HepG2 (cell line): ENCODE data around the gene SND1. TPM values are rescaled to one million over a fixed set of nuclear protein-coding genes. Genes with fewer than 3 reads are reported as not detected.

ENCODE experiments used
- ATF5 ChIP-seq: sonication (generic); formaldehyde crosslinking; IDR thresholded peaks from 2 replicates; pipeline ENCODE4 v1.4.0; 2020; ENCODE audit warnings: mild to moderate bottlenecking, low read depth, missing genetic modification reagents
- CENPT ChIP-seq: sonication (generic); formaldehyde crosslinking; IDR thresholded peaks from 2 replicates; pipeline ENCODE4 v1.8.0; 2022; ENCODE audit warnings: low read depth, mild to moderate bottlenecking, moderate library complexity, missing genetic modification reagents
- CENPX ChIP-seq: sonication (generic); formaldehyde crosslinking; IDR thresholded peaks from 2 replicates; pipeline ENCODE4 v1.9.0; 2021; ENCODE audit warnings: mild to moderate bottlenecking, missing genetic modification reagents, moderate library complexity
- GATAD1 ChIP-seq: IDR thresholded peaks from 2 replicates; pipeline ENCODE4 v1.6.1; 2016; ENCODE audit warnings: missing genetic modification reagents, missing compliant biosample characterization
- MTERF4 ChIP-seq: sonication (generic); formaldehyde crosslinking; IDR thresholded peaks from 2 replicates; pipeline ENCODE4 v1.8.0; 2023; ENCODE audit warnings: mild to moderate bottlenecking, missing genetic modification reagents
- NR2F1 ChIP-seq, 2 experiments: fragments of 450-650 bp in 1 of 2; formaldehyde crosslinking in 1 of 2; IDR thresholded peaks; 2 replicates each; pipeline versions ENCODE4 v1.5.0 to v1.6.1; 2016 to 2020; ENCODE audit warnings: mild to moderate bottlenecking in 1 of 2, missing compliant biosample characterization in 1 of 2, missing genetic modification reagents in 1 of 2, moderate library complexity in 1 of 2
- PREB ChIP-seq: sonication (generic); formaldehyde crosslinking; IDR thresholded peaks from 2 replicates; pipeline ENCODE4 v1.4.0; 2020; ENCODE audit warnings: missing genetic modification reagents
- RARA ChIP-seq: IDR thresholded peaks from 2 replicates; pipeline ENCODE4 v1.6.1; 2016; ENCODE audit warnings: missing genetic modification reagents, missing compliant biosample characterization
- RBAK ChIP-seq: sonication (generic); formaldehyde crosslinking; IDR thresholded peaks from 2 replicates; pipeline ENCODE4 v1.5.1; 2020; ENCODE audit warnings: mild to moderate bottlenecking, missing genetic modification reagents
- SUZ12 ChIP-seq: fragments of 150-350 bp; IDR thresholded peaks from 2 replicates; pipeline ENCODE4 v1.6.1; 2014; ENCODE audit warnings: low read depth, low read length
- TBP ChIP-seq: sonication (generic); formaldehyde crosslinking; IDR thresholded peaks from 2 replicates; pipeline ENCODE4 v1.5.0; 2020; ENCODE audit warnings: missing genetic modification reagents
- TFE3 ChIP-seq: IDR thresholded peaks from 2 replicates; pipeline ENCODE4 v1.6.1; 2016
- ZFP36L2 ChIP-seq: sonication (generic); formaldehyde crosslinking; IDR thresholded peaks from 2 replicates; pipeline ENCODE4 v1.4.0; 2020; ENCODE audit warnings: missing genetic modification reagents
- ZNF180 ChIP-seq: sonication (generic); formaldehyde crosslinking; IDR thresholded peaks from 2 replicates; pipeline ENCODE4 v1.4.0; 2020; ENCODE audit warnings: low read depth, missing genetic modification reagents, borderline replicate concordance
- ZNF235 ChIP-seq: sonication (generic); formaldehyde crosslinking; IDR thresholded peaks from 2 replicates; pipeline ENCODE4 v1.8.1; 2023; ENCODE audit warnings: mild to moderate bottlenecking, missing genetic modification reagents, borderline replicate concordance
- ZNF607 ChIP-seq: sonication (generic); formaldehyde crosslinking; IDR thresholded peaks from 2 replicates; pipeline ENCODE4 v1.5.1; 2020; ENCODE audit warnings: missing genetic modification reagents, mild to moderate bottlenecking, borderline replicate concordance
- ZSCAN22 ChIP-seq: sonication (generic); formaldehyde crosslinking; IDR thresholded peaks from 2 replicates; pipeline ENCODE4 v1.4.0; 2020; ENCODE audit warnings: mild to moderate bottlenecking, missing genetic modification reagents
- polyA plus RNA-seq, 8 experiments: library from polyadenylated mRNA; depleted of rRNA in 3 of 8; stranded (reverse) in 7 of 8; unstranded in 1 of 8; fragments of >200 nt; fragmentation: Illumina TruSeq in 4 of 8; extraction: Trizol in 4 of 8; gene quantifications; 2 replicates each; pipeline versions ENCODE4 v1.2.1 to v1.2.3, GENCODE V29; 2011 to 2016; ENCODE audit warnings: low read depth in 4 of 8, missing spikeins in 1 of 8, mixed read lengths in 1 of 8; ENCODE audit not compliant: insufficient read depth in 1 of 8
- total RNA-seq, 5 experiments: library from RNA; depleted of rRNA; stranded (reverse); fragments of >200 nt; fragmentation: Illumina TruSeq; extraction: Trizol; gene quantifications; 2 replicates each; pipeline ENCODE4 v1.2.3, GENCODE V29; 2016; ENCODE audit warnings: low read depth in 1 of 5
- TF ChIP-seq, protein P1 (sequence below): sonication (generic); formaldehyde crosslinking; IDR thresholded peaks from 2 replicates; pipeline ENCODE4 v1.5.0; 2020; ENCODE audit warnings: mild to moderate bottlenecking, missing genetic modification reagents
- TF ChIP-seq, protein P2 (sequence below): sonication (generic); formaldehyde crosslinking; IDR thresholded peaks from 2 replicates; pipeline ENCODE4 v1.5.1; 2020; ENCODE audit warnings: mild to moderate bottlenecking, moderate library complexity, missing genetic modification reagents
- TF ChIP-seq, protein P3 (sequence below): IDR thresholded peaks from 2 replicates; pipeline ENCODE4 v1.6.1; 2012; ENCODE audit warnings: inconsistent platforms

SND1 gene
- total and polyA plus RNA-seq, 2 of the 13 experiments (the other 11 are each of a cell fraction or from before 2014, with no cell fraction given) = 110 to 182 TPM

DNA sequence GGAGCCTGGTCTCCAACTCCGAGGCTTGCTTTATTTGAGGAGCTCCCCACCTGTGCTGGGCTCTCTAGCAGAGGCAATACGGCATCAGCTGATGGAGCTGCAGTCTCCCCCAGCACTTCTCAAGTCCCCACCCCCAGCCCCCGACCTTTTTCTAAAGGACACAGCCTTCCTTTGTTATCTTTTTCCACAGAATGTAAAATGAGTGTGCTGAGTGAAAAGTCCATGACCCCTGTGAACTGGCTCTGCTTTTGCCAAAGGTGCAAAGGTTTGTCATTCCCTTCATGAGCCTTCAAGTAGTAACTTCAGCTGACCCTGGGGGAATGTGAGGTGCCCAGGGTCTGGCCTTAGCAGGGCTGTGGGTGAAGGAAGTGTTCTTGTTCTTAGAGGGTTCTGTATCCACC is 353.8 kb downstream of the SND1 start (continued):
- TF ChIP-seq MTERF4 (CRISPR knock-in tag) (no peak), ATF5 (no peak), ZSCAN22 (CRISPR knock-in tag) (no peak), NR2F1 (CRISPR knock-in tag; IDR thresholded peaks at IDR 0.05) (peak; percentile 81 to 93), GATAD1 (CRISPR knock-in tag) (no peak), PREB (CRISPR knock-in tag) (no peak), ZNF180 (CRISPR knock-in tag) (no peak), ZFP36L2 (no peak), TFE3 (0 out of 2 replicates have a peak, but pooled peaks have one; percentile 20), CENPT (CRISPR knock-in tag) (no peak), RARA (CRISPR knock-in tag) (peak; percentile 80), TBP (no peak), CENPX (no peak), ZNF607 (CRISPR knock-in tag) (no peak), SUZ12 (no peak), ZNF235 (no peak), RBAK (CRISPR knock-in tag) (no peak)
- TF ChIP-seq, protein P1, sequence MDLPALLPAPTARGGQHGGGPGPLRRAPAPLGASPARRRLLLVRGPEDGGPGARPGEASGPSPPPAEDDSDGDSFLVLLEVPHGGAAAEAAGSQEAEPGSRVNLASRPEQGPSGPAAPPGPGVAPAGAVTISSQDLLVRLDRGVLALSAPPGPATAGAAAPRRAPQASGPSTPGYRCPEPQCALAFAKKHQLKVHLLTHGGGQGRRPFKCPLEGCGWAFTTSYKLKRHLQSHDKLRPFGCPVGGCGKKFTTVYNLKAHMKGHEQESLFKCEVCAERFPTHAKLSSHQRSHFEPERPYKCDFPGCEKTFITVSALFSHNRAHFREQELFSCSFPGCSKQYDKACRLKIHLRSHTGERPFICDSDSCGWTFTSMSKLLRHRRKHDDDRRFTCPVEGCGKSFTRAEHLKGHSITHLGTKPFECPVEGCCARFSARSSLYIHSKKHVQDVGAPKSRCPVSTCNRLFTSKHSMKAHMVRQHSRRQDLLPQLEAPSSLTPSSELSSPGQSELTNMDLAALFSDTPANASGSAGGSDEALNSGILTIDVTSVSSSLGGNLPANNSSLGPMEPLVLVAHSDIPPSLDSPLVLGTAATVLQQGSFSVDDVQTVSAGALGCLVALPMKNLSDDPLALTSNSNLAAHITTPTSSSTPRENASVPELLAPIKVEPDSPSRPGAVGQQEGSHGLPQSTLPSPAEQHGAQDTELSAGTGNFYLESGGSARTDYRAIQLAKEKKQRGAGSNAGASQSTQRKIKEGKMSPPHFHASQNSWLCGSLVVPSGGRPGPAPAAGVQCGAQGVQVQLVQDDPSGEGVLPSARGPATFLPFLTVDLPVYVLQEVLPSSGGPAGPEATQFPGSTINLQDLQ (CRISPR knock-in tag) = 0 out of 2 replicates have a peak, but pooled peaks have one; percentile 29
- TF ChIP-seq, protein P2, sequence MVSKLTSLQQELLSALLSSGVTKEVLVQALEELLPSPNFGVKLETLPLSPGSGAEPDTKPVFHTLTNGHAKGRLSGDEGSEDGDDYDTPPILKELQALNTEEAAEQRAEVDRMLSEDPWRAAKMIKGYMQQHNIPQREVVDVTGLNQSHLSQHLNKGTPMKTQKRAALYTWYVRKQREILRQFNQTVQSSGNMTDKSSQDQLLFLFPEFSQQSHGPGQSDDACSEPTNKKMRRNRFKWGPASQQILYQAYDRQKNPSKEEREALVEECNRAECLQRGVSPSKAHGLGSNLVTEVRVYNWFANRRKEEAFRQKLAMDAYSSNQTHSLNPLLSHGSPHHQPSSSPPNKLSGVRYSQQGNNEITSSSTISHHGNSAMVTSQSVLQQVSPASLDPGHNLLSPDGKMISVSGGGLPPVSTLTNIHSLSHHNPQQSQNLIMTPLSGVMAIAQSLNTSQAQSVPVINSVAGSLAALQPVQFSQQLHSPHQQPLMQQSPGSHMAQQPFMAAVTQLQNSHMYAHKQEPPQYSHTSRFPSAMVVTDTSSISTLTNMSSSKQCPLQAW (CRISPR knock-in tag) = no peak
- TF ChIP-seq, protein P3, sequence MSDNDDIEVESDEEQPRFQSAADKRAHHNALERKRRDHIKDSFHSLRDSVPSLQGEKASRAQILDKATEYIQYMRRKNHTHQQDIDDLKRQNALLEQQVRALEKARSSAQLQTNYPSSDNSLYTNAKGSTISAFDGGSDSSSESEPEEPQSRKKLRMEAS = peak; percentile 61; the same call in 1 of the 2 replicates
